G401 (cell line): Measurements from ENCODE around the gene PRPF8. TPM values are rescaled to one million over a fixed set of nuclear protein-coding genes. Genes with fewer than 3 reads are reported as not detected.
"Not testable (repeated sequence)": the region's sequence is repeated elsewhere in the genome, so short reads cannot be mapped to it uniquely, and the experiment has no call there.

Experiments
- DNase-seq: peaks from one replicate; pipeline ENCODE4 v3.0.0-alpha.2; 2015; ENCODE audit warnings: low spot score
- in situ Hi-C: cut with HindIII; loops from 2 replicates; pipeline ENCODE4 v1.10.0; 2016; ENCODE audit warnings: low sequenced_read_pairs, mixed read lengths
- total RNA-seq: library from RNA; depleted of rRNA; stranded (reverse); fragments of >200 nt; shearing (Covaris generic); gene quantifications from 2 replicates; pipeline ENCODE4 v1.2.3, GENCODE V29; 2014; rRNA removed

Gene PRPF8
- total RNA-seq = 157 and 202 TPM in 2 replicates

DNA sequence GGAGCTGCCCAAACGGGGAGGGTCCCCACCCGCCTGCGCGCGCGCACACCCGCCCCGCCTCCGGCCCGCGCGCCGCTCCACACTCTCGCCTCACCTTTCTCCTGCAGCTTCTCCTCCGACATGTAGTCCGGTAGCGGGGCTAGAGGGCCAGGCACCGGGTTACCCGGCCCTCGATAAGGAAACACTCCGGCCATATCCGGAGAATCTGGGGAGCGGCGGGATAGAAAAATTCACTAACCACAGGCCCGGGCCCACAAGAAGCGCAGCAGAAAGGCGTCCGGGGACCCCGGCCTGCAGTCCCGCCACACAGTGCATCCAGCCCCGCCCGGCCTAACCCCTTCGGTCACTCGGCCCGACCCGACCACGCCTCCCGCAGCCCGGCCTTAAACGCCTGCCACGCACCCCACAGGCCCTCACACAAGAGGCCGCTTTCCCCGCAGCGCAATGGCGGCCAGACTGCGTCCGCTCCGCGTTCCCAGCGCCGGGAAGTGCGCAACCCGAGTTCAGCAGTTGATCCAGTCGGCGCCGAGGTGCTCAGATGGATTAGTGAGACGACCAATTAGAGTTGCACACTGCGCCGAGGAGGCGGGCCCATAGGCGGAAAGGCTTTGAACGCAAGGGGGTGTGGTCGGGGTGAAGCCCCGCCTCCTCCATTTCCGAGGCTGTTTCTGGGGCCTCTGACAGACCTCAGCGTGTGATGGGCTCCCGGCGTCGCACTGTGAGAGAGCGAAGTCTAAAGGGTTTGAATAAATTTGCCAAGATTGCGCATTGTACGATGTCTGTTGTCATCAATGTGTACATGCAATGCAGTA, at the start of gene PRPF8:
Gene PRPF8 (minus strand): TSS at position 490 of the 812 bp plus-strand sequence. CDS start 296 bp downstream, at position 194.
- in situ Hi-C loops = no loop called here
- peak; percentile 99 for DNase-seq

DNA sequence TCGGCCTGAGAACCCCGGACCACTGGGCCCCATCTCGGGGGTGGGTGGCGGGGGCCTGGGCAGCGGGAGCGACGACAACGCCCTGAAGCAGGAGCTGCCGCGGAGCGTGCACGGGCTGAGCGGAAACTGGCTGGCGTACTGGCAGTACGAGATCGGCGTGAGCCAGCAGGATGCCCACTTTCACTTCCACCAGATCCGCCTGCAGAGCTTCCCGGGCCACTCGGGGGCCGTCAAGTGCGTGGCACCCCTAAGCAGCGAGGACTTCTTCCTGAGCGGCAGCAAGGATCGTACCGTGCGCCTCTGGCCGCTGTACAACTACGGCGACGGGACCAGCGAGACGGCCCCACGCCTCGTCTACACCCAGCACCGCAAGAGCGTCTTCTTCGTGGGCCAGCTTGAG, 49.1 kb upstream of the PRPF8 start:
- DNase-seq = no peak
- in situ Hi-C loops = no loop called here

DNA sequence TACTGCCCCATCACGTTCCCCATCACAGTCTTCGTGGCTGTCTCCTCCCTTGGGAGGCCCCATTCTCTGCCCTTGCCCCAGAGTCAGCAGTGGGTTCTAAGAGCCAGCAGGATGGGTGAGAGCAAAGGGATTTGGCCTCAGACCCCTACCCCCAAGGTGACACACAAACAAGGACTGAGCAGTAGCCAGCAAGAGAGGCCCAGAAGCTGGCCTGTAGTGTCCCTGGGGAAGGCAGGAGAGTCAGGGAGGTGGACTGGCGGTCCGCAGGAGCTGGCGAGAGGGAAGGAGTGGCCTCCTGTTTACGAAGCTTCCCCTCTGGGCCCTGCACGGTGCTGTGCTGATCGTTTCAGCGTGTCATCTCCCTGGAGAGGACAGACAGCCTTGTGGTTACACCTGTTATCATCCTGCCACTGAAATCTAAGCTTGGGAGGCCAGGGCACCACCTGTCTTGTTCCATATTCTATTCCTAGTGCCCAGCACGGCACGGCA, 48.2 kb upstream of the PRPF8 start:
- in situ Hi-C loops = no loop called here
- no peak for DNase-seq

DNA sequence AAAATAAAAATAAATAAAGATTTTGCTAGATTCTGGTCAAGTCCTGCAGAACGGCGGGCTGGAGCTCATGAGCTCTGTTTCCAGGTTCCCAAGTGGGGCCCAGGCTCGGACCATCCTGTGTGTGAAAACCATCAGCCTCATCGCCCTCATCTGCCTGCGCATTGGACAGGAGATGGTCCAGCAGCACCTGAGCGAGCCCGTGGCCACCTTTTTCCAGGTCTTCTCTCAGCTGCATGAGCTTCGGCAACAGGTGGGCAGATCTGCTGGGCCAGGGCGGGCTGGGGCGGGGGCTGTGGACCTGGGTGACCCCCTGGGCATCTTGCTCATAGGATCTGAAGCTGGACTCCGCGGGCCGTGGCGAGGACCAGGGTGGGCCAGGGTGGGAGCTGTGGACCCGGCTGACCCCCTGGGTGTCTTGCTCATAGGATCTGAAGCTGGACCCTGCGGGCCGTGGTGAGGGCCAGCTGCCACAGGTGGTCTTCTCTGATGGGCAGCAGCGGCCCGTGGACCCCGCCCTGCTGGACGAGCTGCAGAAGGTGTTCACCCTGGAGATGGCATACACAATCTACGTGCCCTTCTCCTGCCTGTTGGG, 47.7 kb upstream of the PRPF8 start:
- no peak for DNase-seq
- in situ Hi-C loops = no loop called here

DNA sequence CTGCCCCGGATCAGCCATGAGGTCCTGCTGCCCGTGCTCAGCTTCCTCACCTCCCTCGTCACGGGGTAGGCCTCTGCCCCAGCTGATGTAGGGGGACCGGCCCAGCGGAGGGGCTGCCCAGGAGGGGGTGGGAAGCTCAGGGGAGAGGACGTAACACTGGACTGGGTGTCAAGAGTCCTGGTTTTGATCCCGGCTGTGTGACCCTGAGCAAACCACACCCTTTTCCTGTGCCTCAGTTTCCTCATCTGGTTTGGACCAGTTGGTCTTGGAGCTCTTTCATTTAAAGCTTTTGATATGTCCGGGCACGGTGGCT, 46.5 kb upstream of the PRPF8 start:
- no peak for DNase-seq
- in situ Hi-C loops = no loop called here

DNA sequence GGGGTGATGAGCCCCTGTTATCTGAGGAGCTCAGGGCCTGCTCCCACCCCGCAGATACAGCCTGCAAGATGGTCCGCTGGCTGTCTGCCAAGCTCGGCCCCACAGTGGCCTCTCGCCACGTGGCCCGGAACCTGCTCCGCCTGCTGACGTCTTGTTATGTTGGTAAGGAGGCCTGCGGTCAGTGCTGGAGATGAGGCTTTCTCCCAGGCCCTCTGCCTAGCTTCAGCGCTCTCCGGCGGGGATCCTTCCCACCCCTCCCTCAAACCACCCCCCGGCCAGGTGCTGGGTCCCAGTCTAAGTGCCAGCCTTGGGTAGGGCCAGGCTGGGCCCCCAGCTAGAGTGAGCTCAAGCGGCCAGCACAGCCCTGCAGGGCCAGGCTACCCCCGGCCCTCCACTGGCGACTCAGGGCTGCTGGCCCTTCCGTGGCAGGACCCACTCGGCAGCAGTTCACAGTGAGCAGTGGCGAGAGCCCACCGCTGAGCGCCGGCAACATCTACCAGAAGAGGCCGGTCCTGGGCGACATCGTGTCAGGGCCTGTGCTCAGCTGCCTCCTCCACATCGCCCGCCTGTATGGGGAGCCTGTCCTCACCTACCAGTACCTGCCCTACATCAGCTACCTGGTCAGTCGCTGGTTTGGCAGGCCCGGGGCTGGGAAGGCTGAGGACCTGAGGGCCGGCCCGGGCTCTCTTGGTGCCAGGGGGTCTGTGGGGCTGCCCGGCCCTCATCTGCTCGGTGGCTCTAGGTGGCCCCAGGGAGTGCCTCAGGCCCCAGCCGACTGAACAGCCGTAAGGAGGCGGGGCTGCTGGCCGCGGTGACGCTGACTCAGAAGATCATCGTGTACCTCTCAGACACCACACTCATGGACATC, 45.9 kb upstream of the PRPF8 start:
- DNase-seq = peak; percentile 73
- in situ Hi-C loops = no loop called here

DNA sequence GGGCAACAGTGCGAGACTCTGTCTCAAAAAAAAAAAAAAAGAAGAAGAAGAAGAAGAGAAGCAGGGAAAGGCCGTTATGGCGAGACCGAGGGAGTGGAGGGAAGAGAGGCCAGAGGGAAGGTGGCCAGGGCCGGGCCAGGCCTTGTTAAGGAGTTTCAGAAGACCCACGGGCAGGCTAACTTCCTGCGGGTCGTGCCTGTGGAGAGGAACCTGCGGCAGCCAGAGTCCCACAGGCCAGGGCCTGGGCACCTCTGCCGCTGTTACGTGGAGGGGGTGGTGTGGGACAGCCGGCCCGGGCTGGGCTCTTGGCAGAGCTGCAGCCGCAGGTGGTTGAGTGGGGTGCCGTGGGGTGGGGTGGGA, 45.3 kb upstream of the PRPF8 start:
- DNase-seq = no peak
- in situ Hi-C loops = no loop called here

DNA sequence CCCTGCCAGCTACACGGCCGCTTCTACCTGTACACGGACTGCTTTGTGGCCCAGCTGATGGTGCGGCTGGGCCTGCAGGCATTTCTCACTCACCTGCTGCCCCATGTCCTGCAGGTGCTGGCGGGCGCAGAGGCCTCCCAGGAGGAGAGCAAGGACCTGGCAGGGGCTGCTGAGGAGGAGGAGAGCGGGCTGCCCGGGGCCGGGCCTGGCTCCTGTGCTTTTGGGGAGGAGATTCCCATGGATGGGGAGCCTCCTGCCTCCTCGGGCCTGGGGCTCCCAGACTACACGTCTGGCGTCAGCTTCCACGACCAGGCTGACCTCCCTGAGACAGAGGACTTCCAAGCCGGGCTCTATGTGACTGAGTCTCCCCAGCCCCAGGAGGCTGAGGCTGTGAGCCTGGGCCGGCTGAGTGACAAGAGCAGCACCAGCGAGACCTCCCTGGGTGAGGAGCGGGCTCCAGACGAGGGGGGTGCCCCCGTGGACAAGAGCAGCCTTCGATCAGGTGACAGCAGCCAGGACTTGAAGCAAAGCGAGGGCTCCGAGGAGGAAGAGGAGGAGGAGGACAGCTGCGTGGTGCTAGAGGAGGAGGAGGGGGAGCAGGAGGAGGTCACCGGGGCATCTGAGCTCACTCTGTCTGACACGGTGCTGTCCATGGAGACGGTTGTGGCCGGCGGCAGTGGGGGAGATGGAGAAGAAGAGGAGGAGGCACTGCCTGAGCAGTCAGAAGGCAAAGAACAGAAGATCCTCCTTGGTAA, 43.4 kb upstream of the PRPF8 start:
- in situ Hi-C loops = no loop called here
- DNase-seq = no peak

DNA sequence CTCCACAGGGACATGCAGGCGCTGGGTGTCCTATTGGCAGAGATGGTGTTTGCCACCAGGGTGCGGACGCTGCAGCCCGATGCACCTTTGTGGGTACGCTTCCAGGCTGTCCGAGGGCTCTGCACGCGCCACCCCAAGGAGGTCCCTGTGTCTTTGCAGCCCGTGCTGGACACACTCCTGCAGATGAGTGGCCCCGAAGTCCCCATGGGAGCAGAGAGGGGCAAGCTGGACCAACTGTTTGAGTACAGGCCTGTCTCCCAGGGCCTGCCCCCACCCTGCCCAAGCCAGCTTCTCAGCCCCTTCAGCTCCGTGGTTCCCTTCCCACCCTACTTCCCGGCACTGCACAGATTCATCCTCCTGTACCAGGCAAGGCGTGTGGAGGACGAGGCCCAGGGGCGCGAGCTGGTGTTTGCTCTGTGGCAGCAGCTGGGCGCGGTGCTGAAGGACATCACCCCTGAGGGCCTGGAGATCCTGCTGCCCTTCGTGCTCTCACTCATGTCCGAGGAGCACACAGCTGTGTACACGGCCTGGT, 42.7 kb upstream of the PRPF8 start:
- in situ Hi-C loops = no loop called here
- DNase-seq = no peak

DNA sequence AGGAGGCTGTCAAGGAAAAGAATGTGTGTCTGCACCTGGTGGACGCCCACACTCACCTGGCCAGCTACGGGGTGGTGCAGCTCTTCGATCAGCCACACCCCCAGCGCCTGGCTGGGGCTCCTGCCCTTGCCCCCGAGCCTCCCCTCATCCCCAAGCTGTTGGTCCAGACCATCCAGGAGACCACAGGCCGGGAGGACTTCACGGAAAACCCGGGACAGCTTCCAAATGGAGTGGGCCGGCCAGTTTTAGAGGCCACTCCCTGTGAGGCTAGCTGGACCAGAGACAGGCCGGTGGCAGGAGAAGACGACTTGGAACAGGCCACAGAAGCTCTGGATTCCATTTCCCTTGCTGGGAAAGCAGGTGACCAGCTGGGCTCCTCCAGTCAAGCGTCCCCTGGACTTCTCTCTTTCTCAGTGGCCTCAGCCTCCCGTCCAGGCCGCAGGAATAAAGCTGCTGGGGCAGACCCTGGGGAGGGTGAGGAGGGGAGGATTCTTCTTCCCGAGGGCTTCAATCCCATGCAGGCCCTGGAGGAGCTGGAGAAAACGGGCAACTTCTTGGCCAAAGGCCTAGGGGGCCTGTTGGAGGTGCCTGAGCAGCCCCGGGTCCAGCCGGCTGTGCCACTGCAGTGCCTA, 42.1 kb upstream of the PRPF8 start:
- no peak for DNase-seq
- in situ Hi-C loops = no loop called here

DNA sequence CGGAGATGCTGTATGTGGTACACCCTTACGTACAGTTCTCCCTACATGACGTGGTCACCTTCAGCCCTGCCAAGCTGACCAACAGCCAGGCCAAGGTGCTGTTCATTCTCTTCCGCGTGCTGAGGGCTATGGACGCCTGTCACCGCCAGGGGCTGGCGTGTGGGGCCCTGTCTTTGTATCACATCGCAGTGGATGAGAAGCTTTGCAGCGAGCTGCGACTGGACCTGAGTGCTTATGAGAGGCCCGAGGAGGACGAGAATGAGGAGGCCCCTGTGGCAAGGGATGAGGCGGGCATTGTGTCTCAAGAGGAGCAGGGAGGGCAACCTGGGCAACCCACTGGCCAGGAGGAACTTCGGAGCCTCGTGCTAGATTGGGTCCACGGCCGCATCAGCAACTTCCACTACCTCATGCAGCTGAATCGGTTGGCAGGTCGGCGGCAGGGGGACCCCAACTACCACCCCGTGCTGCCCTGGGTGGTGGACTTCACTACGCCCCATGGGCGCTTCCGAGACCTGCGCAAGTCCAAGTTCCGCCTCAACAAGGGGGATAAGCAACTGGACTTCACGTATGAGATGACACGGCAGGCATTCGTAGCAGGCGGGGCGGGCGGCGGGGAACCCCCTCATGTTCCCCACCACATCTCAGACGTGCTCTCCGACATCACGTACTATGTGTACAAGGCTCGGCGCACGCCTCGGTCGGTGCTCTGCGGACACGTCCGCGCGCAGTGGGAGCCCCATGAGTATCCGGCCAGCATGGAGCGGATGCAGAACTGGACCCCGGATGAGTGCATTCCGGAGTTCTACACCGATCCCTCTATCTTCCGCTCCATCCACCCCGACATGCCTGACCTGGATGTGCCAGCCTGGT, 41.2 kb upstream of the PRPF8 start:
- DNase-seq = no peak
- in situ Hi-C loops = no loop called here

DNA sequence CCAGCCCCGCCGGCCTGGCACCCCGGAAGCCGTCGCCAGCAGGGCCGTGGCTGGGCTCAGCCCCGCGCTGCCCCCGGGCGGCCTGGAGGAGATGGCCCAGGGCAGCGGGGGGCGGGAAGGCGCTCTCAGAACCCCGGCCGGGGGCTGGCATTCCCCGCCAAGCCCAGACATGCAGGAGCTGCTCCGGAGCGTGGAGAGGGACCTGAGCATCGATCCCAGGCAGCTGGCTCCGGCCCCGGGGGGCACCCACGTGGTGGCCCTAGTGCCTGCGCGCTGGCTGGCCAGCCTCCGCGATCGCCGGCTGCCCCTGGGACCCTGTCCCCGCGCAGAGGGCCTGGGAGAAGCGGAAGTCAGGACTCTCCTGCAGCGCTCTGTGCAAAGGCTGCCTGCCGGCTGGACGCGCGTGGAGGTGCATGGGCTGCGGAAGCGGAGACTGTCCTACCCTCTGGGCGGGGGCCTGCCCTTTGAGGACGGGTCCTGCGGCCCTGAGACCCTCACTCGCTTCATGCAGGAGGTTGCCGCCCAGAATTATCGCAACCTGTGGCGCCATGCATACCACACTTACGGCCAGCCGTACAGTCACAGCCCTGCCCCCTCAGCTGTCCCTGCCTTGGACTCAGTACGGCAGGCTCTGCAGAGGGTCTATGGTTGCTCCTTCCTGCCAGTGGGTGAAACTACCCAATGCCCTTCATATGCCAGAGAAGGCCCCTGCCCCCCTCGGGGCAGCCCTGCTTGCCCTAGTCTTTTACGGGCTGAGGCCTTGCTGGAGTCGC, 40.4 kb upstream of the PRPF8 start:
- DNase-seq = no peak

DNA sequence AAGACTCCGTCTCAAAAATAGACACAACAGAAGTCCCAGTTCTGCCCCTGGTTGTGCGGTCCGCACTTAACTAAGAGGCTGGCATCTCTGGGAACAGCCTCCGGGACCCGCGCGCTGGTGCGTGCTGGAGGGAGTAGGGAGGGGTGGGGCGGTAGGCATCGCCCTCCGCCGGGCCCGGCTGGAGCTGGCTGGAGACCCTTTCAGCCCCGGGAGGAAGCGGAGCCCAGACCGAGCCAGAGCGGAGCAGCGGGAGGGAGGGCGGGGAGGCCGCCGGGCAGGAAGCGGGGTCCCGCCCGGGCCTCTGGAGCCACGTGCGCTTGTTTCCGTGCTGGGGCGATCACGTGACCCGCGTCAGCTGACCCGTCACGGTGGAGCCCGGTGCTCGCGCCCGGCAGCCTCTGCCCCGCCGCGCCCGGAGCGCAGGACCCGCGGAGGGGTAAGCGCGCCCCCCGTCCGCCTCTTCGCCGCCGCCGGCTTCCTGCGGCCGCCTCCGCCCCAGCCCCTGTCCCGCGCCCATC, 39.7 kb upstream of the PRPF8 start, which contains the start of gene WDR81:
Gene WDR81 (plus strand): TSS at position 354 of the 518 bp plus-strand sequence. CDS start 256 bp downstream, outside the sequence.
- peak; percentile 75 for DNase-seq

More for the DNA sequence above, 40.4 kb upstream of the PRPF8 start:
- in situ Hi-C loops = no loop called here

DNA sequence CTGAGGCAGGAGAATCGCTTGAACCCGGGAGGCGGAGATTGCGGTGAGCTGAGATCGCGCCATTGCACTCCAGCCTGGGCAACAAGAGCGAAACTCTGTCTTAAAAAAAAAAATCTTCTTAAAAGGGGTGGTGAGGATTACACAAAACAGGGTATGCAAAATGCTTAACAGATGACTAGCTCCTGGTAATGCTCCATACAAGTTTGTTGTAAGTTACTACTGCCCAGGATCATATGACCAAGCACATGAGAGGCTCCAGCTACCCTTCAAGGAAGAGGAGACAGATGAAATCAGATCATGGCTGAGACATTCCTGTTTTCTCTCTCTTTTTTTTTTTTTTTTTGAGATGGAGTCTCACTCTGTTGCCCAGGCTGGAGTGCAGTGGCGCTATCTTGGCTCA, 37.4 kb upstream of the PRPF8 start:
- in situ Hi-C loops, DNase-seq: not testable (repeated sequence)

More for the DNA sequence above, 39.7 kb upstream of the PRPF8 start, which contains the start of gene WDR81:
- in situ Hi-C loops = no loop called here

DNA sequence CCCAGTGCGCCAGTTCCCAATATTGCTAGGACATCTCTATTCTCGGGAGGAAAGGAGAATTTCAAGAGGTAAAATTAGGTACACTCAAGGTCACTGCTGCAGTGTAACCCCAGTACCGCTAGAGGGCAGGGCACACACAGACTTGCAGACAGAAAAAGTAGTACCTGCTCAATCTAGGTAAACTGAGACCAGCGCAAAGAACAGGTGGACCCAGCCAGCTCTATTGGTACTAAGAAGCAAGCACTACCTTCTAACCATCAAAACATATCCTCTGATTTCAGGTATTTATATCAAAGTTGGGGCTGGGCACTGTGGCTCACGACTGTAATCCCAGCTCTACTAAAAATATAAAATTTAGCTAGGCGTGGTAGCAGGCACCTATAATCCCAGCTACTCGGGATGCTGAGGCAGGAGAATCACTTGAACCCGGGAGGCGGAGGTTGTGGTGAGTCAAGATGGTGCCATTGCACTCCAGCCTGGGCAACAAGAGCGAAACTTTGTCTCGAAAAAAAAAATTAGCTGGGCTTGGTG, 36.3 kb upstream of the PRPF8 start:
- DNase-seq = peak; percentile 77
- in situ Hi-C loops = no loop called here
